H1 (cell line): ENCODE data around the gene SLC25A26.

Source experiments
- CTCF ChIP-seq, 3 experiments: IDR thresholded peaks; 1 replicate in 2 of 3; 2 replicates in 1 of 3; pipeline versions ENCODE4 v1.5.1 to v1.6.1; 2011; ENCODE audit warnings: low read length in 3 of 3, mild to moderate bottlenecking in 3 of 3, inconsistent platforms in 2 of 3, low read depth in 1 of 3, moderate library complexity in 1 of 3; ENCODE audit not compliant: insufficient read depth in 1 of 3; ENCODE audit errors: control extremely low read depth in 1 of 3
- KDM4A ChIP-seq: IDR thresholded peaks from one replicate; pipeline ENCODE4 v1.7.1; 2012; ENCODE audit warnings: low read depth, mild to moderate bottlenecking, moderate library complexity, low read length, inconsistent platforms; ENCODE audit not compliant: severe bottlenecking
- MAFK ChIP-seq: IDR thresholded peaks from 2 replicates; pipeline ENCODE4 v1.6.1; 2012; ENCODE audit warnings: low read depth, mild to moderate bottlenecking, improper control_type of control experiment, low read length
- RAD21 ChIP-seq, 2 experiments: IDR thresholded peaks in 1 of 2; conservative IDR thresholded peaks in 1 of 2; 2 replicates each; pipeline ENCODE4 v1.6.1; 2011; ENCODE audit warnings: low read depth in 2 of 2, low read length in 2 of 2, improper control_type of control experiment in 1 of 2, inconsistent platforms in 1 of 2, mild to moderate bottlenecking in 1 of 2, moderate library complexity in 1 of 2

DNA sequence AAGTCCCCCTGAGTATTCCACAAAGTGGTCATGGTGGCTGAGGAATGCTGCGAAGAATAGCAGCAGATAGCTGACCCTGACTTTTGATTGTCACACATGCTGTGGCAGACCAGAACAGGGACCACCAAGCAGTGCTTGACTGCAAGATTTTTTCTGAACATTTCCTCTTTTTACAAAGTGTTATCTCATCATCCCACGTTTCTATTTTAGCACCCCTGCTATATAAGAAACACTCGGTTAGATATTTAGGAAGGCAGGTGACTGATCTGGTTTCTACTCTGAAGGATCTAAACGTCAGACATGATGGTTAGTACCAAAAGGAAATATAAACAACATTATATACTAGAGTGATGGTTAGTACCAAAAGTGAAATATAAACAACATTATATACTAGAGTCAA lies 9.1 kb downstream of the SLC25A26 start:
- TF ChIP-seq CTCF (IDR thresholded peaks at IDR 0.05; ENCODE audit: control extremely low read depth in 1 of 3, insufficient read depth in 1 of 3, low read depth in 1 of 3, low read length in 3 of 3), result no peak
- TF ChIP-seq RAD21 (IDR thresholded peaks at IDR 0.05 in 1 of 2, conservative IDR thresholded peaks at IDR 0.05 in 1 of 2; ENCODE audit: low read depth in 2 of 2, low read length in 2 of 2), result no peak
- TF ChIP-seq MAFK, result no peak
- no peak for TF ChIP-seq KDM4A
